ENCODE data around the gene PRR20G. TPM values are rescaled to one million over a fixed set of nuclear protein-coding genes. Genes with fewer than 3 reads are reported as not detected.

The PRR20G gene
- 0.75 TPM in 1 of 2 replicates, not detected in the other for total RNA-seq

DNA sequence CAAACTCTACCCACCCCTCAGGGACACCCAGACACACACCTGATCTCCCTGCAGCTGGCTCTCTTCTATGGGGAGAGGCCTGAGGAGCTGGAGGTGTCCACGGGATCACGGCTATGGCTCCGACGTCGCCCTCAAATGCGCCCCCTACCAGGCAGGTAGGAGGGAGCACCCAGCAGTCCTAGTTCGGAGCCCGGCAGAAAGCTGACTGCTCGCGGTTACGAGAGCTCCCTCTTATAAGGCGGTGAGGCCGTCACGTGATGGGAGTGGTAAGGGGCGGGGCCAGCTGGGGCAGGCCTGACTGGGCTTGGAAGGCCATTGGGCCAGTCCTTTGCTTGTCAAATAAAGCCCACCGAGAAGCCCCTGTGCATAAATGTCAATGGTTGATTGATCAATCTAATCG, at the start of gene PRR20G:
TSS of gene PRR20G (minus strand) at position 207 of the 400 bp plus-strand sequence. CDS start 681 bp downstream, outside the sequence.
- no peak for DNase-seq (ENCODE audit: low read depth)
- H3K36me3 ChIP-seq (ENCODE audit: control insufficient read depth, insufficient read depth, low read length): no peaks in the 10 kb centered on the region
- H3K4me3 ChIP-seq (ENCODE audit: low read depth, low read length): no peak within 1 kb of the TSS
- TF ChIP-seq, protein P1, sequence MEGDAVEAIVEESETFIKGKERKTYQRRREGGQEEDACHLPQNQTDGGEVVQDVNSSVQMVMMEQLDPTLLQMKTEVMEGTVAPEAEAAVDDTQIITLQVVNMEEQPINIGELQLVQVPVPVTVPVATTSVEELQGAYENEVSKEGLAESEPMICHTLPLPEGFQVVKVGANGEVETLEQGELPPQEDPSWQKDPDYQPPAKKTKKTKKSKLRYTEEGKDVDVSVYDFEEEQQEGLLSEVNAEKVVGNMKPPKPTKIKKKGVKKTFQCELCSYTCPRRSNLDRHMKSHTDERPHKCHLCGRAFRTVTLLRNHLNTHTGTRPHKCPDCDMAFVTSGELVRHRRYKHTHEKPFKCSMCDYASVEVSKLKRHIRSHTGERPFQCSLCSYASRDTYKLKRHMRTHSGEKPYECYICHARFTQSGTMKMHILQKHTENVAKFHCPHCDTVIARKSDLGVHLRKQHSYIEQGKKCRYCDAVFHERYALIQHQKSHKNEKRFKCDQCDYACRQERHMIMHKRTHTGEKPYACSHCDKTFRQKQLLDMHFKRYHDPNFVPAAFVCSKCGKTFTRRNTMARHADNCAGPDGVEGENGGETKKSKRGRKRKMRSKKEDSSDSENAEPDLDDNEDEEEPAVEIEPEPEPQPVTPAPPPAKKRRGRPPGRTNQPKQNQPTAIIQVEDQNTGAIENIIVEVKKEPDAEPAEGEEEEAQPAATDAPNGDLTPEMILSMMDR (IDR thresholded peaks at IDR 0.05; ENCODE audit: insufficient read depth, low read length, poor library complexity, severe bottlenecking): no peak
- no peaks in the 10 kb centered on the region for H3K27me3 ChIP-seq (ENCODE audit: control insufficient read depth, insufficient read depth, low read length)

DNA sequence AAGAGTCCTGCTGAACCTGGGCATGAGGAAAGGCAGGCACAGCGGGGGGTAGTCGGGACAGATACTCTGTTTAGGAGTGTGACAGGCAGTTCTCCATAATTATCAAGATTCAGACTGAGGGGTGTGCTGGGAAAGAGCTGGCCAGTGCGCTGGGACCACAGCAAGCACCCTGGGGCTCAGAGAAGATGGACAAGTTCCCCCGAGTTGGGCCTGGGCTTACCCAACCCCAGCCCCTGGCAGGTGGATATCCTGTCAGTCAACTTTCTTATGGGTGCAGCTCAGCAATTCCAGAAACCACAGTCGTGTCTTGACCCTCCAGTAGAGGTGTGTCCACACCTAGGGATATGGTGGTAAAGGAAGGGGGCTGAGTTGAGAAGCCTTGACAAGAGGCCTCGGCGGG, 49.2 kb upstream of the PRR20G start:
- Histone ChIP-seq H3K27me3 (ENCODE audit: control insufficient read depth, insufficient read depth, low read length) (peaks cover 31% of the 10 kb centered on the region), H3K36me3 (ENCODE audit: control insufficient read depth, insufficient read depth, low read length) (no peaks in the 10 kb centered on the region), H3K4me3 (ENCODE audit: low read depth, low read length) (no peak overlapping the region)
- DNase-seq (ENCODE audit: low read depth): no peak
- TF ChIP-seq, protein P1 (IDR thresholded peaks at IDR 0.05; ENCODE audit: insufficient read depth, low read length, poor library complexity, severe bottlenecking): no peak

DNA sequence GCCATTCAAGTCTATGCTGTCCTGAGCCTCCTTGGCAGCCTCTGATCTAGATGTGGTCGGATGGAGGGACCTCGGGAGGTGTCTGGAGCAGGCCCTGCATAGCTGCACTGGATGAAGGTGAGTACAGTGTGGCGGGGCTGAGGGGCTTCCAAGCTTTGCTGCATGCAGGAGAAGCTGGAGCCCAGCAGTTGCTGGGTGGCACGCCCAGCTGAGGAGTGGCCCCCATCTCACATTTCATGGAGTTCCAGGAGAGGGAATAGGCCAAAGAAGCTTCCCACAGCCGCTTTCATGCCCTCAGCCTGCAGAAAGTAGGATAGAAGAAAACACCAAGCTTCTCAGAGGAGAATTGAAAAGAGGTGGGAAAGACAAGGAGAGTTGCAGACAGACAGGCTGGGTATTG, 48.3 kb upstream of the PRR20G start:
- H3K4me3 ChIP-seq (ENCODE audit: low read depth, low read length): no peak overlapping the region
- peaks cover 31% of the 10 kb centered on the region for H3K27me3 ChIP-seq (ENCODE audit: control insufficient read depth, insufficient read depth, low read length)
- H3K36me3 ChIP-seq (ENCODE audit: control insufficient read depth, insufficient read depth, low read length): no peaks in the 10 kb centered on the region
- no peak for DNase-seq (ENCODE audit: low read depth)
- TF ChIP-seq, protein P1 (IDR thresholded peaks at IDR 0.05; ENCODE audit: insufficient read depth, low read length, poor library complexity, severe bottlenecking): no peak

DNA sequence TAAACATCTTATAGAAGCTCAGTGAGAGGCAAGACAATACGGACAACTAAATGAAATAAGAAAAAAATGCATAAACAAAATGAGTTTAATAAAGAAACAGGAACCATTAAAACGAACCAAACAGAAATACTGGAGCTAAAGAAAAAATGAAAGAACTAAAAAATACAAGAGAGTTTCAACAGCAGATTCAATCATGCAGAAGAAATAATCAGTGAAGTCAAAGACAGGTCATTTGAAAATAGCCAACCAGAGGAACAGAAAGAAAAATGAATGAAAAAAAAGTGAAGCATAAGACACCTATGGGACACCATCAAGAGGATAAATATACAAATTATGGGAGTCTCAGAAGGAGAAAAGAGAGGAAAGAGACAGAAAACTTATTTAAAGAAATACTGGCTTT, 42.5 kb upstream of the PRR20G start:
- no peaks in the 10 kb centered on the region for H3K36me3 ChIP-seq (ENCODE audit: control insufficient read depth, insufficient read depth, low read length)
- TF ChIP-seq, protein P1 (IDR thresholded peaks at IDR 0.05; ENCODE audit: insufficient read depth, low read length, poor library complexity, severe bottlenecking): no peak
- no peaks in the 10 kb centered on the region for H3K27me3 ChIP-seq (ENCODE audit: control insufficient read depth, insufficient read depth, low read length)
- H3K4me3 ChIP-seq (ENCODE audit: low read depth, low read length): no peak overlapping the region
- DNase-seq (ENCODE audit: low read depth): no peak

DNA sequence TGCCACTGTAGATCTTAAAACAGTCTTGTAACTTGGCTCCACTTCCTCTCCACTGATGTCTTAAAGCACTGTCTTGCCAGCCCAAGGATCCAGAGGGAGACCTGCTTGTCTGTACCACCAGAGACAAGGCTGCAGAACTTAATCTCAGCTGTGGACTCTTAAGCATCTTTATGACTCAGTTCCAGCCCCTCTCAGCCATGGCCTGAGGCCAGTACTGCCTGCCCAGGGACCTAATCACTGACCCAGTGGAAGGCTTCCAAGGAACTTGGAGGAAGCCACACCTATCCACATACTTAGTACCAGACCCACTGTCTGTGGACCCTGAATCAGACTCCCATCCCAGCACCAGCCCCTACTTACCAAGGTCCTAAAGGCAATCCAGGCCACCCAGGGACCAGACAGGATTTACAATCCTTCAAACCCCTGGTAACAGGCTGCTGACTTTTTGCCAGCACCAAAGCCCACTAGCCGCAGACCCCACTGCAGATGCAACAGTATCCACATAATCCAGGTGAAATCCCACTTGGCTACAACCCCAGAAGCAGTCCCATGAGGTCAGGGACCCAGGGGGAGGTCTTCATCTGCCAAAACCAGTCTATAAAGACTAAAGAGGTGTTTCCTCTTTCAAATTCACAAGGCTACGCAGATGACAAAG, 41.9 kb upstream of the PRR20G start:
- DNase-seq (ENCODE audit: low read depth): no peak
- no peaks in the 10 kb centered on the region for H3K27me3 ChIP-seq (ENCODE audit: control insufficient read depth, insufficient read depth, low read length)
- TF ChIP-seq, protein P1 (IDR thresholded peaks at IDR 0.05; ENCODE audit: insufficient read depth, low read length, poor library complexity, severe bottlenecking): no peak
- no peaks in the 10 kb centered on the region for H3K36me3 ChIP-seq (ENCODE audit: control insufficient read depth, insufficient read depth, low read length)
- no peak overlapping the region for H3K4me3 ChIP-seq (ENCODE audit: low read depth, low read length)

DNA sequence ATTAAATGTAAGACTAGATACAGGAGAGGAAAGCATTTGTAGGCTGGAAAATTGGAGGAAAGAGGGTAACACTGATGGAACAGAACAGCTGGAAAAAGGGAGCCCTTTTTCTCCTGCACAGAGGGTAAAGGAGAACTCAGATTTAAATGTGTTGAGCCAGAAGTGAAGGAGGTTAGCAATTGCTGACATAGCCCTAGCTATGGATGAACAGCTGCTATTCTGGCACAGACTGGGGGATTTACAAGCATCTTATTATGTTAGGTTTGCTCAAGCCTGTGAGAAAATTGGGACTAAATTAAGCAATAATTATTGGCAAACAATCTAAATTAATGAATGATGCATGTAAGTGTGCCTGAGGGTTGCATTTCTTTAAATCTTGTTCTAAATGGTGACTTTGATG, 40.6 kb upstream of the PRR20G start:
- Histone ChIP-seq H3K27me3 (ENCODE audit: control insufficient read depth, insufficient read depth, low read length) (no peaks in the 10 kb centered on the region), H3K4me3 (ENCODE audit: low read depth, low read length) (no peak overlapping the region), H3K36me3 (ENCODE audit: control insufficient read depth, insufficient read depth, low read length) (no peaks in the 10 kb centered on the region)
- no peak for DNase-seq (ENCODE audit: low read depth)
- TF ChIP-seq, protein P1 (IDR thresholded peaks at IDR 0.05; ENCODE audit: insufficient read depth, low read length, poor library complexity, severe bottlenecking): no peak
